Inferior parietal cortex (tissue), 1 donor: ENCODE results near the gene PCNX1.
"Not testable (repeated sequence)": the region's sequence is repeated elsewhere in the genome, so short reads cannot be mapped to it uniquely, and the experiment has no call there.

Source experiments
- DNase-seq: peaks from one replicate; pipeline ENCODE4 v3.0.0-alpha.2; 2016; ENCODE audit errors: extremely low spot score

PCNX1 gene

DNA sequence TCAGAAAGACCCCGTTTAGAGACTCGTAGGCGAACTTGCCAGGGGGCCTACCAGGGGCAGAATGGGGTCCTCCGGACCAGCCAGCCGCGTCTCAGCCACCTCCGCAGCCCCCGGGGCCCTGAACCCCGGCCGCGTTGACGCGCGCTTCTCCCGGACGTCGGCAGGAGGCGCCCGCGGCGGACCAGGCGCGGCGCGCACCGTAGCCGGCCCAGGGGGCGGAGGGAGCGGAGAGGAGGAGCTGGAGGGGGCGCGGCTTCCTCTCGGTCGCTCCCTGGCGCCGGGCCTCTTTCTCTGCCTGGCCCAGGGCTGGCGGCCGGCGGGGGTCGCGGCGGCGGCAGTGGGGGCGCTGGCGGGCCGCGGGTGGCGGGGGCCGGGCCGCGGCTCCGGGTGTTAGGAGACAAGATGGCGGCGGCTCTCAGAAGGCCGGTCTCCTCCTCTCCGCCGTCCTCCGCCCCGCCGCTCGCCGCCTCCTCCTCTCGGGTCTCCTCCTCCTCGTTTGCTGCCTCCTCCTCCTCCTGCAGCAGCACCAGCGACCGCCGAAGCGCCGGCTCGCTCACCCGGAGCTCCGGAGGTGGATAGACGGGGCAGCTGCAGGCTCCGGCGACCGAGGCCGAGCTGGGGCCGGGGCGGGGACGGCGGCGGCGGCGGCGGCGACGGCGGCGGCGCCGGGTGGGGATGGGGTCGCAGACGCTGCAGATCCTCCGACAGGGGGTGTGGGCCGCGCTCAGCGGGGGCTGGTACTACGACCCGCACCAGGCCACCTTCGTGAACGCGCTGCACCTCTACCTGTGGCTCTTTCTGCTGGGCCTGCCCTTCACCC, at the start of gene PCNX1:
PCNX1 (plus strand) TSS at position 284 of the 820 bp plus-strand sequence; CDS start at position 676, 392 bp downstream.
- DNase-seq = peak; percentile 78

DNA sequence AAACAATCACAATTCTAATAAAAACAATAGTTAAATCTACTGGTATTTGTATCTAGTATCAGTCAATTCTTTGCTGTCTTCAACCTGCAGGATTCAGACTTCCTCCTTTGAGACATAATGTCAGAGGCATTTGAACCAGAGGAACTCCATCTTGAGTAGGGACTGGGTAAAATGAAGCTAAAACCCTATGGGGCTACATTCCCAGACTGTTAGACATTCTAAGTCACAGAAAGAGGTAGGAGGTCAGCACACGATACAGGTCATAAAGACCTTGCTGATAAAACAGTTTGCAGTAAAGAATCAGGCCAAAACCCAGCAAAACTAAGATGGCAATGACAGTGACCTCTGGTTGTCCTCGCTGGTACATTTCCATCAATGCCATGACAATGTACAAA, 49.8 kb upstream of the PCNX1 start:
- no peak for DNase-seq

DNA sequence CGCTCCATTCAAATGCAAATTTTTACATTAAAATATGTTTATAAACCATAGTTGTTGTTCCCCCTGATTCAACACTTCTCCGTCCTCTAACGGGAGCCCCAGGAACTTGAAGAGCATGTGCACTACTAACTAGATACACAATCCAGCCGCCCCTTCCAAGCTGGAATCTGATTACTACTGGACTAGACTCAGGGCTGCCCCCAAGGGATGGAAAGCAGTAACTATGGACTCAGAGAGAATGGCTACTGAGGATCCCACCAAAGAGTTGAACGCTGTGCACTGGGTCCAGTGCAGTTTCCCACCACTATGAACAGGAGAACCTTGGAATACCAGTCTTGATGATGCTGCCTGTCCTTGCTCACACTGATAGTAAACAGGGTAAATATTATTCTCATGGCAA, 48.6 kb upstream of the PCNX1 start:
- DNase-seq = no peak

DNA sequence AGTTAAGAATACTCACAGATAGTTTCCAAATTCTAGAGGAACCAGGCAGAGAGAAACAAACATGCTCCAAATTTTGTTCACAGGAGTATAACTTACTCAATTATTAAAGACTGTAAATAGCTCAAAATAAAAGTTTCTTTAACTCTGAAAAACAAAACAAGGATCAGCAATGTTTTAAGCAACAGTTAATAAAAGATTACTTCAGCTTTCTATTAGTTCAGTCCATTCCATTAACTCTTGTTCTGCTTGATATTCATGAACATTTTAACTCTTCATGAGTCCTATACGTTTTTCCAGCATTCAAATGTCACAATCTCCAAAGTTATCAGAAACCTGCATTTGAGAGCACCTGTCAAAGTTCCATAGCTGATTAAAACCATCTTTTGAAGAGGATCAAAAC, 40.3 kb upstream of the PCNX1 start:
- DNase-seq = not testable (repeated sequence)

DNA sequence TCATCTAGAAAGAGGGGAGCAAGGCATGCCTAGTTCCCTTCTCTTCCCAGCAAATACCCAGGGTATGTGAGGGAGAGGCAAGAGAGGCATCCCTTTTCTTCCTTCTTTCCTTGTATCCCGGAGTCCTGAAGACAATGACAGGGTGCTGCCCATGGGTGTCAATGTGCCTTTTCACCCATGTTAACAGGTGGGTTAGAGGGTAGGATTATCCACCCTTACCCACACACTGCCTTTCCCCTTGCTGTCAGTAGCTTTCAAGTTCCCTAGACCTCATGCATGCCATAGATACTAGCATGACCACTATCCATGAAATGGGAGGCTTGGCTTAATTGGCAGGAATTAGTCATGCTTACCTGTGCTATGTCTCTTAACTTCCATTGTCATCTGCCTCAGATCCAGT, 36.3 kb upstream of the PCNX1 start:
- no peak for DNase-seq

DNA sequence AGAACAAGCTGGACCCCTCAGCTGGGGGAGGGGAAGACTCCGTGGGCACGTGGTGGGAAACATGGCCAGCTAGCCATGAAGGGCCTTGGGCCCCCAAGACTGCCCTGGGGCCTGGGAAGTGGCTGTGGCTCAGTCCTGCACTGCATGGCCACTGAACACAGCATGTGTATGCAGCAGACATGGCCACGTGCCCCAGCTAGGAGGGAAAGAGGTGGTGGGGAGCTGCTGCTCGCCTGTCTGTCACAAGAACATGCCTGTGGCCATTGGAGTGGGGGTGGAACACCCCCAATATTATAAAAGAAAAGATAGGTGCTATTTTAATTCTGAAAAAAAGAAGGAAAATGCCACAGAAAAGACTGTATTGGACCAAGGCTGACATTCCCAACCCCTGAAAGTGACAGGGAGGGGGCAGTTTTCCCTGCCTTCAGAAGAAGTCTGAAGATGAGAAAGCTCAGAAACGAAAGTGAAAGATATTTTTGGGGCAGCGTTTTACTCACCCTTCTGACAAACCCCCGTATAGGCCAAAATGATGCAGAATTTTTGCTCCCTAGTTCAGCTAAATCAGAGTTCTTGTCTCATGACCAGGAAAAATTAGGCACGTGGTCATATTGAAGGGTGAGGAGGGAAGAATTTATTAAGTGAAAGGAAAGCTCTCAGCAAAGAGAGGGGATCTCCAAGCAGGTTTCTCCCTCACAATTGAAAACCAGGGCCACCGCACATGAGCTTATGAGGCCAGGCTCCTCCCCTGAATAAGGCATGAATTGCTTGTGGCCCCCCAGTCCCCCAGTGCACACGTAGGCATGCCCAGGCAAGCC, 35.2 kb upstream of the PCNX1 start:
- no peak for DNase-seq

DNA sequence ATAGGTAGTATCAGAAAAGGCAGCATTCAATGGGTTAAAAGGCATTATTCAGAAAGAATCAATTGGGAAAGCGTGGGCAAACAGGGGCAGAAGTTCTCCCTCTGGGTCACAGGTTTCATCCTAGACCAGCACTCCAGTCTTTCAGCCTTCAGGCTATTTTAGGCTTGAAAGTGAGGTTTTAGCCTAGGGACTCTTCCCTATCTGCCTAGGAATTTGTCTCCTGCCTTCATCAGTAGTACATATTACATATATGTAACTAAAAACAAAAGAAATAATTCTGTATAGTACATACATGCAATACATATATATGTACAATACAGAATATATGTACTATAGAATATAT, 34.6 kb upstream of the PCNX1 start:
- DNase-seq = no peak

DNA sequence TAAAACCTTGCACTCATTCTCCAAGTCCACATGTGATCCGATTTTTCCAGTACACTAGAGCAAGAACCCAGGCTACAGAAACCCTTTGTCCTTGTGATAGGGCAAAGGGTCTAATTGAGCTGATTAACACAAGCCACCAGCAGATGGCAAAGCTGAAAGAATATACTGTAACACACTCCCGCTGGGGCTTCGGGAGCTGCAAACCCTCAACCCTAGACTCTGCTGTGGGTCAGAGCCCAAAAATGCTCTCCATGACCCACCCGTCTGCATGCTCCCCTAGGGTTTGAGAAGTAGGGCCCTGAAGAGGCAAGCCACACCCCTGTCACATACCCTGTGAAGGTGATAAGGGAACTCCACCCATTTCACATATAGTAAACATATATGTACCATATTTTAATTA, 33.6 kb upstream of the PCNX1 start:
- DNase-seq = no peak

DNA sequence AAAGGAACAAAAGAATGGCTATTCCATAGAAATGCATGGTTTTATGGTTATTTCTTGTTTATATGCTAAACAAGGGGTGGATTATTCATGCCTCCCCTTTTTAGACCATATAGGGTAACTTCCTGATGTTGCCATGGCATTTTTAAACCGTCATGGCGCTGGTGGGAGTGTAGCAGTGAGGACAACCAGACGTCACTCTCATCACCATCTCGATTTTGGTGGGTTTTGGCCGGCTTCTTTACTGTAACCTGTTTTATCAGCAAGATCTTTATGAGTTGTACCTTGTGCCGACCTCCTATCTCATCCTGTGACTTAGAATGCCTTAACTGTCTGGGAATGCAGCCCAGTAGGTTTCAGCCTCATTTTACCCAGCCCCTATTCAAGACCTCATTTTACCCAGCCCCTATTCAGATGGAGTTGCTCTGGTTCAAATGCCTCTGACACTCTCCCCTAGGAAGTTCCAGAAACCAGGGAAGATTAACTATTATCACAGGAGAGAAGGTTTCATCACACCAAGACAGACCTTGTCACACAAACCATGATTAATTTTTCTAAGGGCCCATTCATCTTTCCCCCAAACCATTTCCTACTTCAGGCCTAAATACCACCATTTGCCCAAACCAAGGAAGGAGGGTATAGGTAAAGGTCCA, 31.3 kb upstream of the PCNX1 start:
- DNase-seq = not testable (repeated sequence)

DNA sequence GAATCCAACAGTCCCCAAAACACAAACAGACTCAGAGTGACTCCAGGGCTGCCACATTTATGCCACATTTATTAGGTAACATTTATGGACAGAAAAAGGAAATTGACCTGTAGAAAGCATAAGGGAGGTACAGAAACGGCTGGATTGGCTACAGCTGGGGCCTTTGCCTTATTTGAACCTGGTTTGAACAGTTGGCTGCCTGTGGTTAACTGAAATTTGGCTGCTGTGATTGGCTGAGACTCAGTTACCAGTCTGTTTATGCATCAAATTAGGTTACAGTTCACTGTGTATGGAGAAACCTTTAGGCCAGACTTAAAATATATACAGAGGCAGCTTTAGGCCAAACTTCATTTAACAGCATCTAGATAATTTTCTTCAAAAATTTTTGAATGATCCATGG, 27.8 kb upstream of the PCNX1 start:
- no peak for DNase-seq

DNA sequence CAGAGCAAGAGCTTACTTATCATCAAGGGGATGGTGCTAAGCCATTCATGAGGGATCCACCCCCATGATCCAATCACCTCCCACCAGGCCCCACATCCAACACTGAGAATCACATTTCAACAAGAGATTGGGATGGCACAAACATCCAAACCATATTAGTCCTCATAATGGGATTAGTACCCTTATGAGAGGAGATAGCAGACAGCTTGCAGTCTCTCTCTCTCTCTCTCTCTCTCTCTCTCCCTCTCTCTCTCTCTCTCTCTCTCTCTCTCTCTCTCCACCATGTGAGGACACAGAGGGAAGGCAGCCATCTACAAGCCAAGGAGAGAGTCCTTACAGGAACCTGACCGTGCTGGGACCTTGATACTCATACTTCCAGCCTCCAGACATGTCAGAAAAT, 26.4 kb upstream of the PCNX1 start:
- not testable (repeated sequence) for DNase-seq

DNA sequence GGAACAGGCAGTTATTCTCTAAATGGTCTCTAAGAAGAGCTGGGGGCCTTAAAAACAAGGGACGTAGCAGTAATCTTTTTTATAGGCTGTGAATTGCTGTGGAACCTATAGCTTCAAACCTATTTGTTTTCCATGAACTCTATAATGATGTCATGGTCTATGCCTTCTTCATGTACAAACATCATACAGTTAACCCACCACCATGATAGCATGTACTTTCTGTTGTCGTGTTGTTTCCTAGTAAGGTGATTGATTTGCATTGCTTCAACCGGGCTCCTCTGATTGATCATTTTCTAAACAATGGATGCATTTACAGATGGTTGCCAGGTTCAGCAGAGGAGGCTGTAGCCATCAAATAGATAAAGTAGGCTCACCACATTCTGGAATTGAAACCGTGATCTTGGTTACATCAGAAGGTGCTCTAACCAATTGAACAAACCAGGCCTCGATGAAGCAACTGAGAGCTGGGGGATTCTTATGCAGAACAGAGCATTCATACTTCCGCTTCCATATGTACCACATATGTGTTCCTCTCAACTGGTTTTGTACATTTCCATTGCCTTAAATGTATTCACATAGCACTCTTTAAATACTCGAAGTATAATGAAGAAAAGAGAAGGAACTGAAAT, 25.6 kb upstream of the PCNX1 start:
- DNase-seq = no peak

DNA sequence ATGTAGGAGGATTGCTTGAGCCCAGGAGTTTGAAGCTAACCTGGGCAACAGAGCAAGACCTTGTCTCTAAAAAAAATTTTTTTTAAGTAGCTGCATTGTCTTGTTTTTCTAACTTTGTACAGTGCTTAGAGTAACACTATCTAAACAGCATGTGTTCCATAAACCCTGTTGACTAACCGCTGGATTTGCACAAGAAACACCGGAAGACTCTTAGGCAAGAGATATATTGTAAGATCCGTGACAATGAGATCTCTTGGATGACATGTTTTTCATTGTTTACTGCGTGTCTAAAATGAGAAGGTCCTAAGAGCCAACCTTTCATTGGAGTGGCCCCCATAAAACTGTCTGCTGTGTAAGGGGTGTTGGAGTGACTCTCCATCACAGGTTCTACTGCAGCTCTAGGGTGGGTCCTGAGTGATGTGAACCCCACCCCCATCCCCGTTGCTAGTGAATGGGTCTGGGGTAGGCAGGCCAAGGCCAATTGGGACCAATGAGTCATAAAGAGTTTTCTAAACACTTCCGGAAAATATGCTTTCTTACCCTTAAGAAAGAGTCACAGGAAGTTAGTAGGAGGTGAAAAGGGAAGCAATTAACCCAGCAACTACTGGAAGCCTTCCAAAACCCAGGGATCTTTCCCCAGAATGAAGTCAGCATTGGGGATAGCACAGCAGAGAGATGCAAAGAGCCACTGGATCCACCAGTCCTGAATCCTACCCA, 24.3 kb upstream of the PCNX1 start:
- no peak for DNase-seq

DNA sequence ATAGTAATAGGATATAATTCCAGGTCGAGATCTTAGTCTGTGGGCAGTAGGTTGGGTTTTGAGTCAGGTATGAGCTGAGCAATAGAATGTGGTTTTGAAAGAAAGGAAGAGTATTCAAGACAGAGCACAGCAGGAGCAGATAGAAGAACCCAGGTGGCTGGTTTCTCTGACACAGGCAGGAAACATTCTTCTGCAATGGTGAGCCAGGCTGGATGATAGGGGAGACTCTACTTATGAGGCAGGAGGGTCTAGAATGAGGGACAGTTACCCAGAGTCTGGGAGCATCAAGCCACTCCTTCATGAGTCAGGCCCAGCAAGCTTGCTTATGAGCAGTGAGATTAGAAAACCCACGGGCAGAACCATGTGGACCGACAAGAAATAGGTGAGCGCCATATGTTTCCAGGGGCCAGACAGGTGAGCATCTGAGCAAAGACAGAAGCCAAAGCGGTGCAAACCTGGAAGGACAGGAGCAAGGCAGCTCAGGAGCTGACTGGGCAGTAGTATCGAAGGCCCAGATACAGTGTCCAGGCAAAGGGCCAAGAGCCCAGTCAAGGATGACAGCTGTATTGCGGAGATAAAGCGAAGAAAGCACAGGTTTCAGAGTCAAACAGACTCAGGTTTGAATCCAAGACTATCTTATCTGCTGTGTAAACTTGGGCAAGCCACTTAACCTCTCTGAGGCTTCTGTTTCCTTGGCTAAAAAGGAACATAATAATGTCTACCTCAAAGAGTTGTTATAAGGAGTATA, 22.5 kb upstream of the PCNX1 start:
- DNase-seq = no peak

DNA sequence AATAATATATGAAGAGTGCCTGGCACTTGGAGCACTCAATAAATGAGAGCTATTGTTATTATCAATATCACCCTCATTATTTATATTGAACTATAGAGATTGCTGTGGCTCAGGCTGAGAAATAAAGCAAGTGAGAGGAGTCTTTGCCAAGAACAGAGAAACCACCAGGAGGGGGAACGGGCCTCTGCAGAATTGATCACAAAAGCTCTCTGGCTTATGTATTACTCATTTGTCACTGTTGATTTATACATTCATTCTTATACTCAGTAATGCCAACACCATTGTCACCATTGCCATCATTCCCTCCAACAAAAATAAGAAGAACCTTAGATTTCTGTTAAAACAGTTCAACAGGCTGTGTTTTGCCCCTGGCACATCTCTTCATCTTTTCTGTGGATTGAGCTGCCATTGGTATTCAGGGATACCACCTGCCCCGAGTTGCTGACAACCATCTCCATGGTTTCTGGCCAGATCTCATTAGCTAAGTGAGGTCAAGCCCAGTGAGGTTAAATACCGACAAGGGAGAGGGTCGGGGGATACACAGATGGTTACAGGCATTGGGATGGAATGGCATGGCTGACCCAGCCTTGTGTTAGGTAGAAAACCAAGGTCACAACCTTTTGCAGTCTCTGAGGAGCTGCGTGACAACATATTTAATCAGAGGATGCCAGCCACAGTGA, 21.8 kb upstream of the PCNX1 start:
- DNase-seq = no peak

DNA sequence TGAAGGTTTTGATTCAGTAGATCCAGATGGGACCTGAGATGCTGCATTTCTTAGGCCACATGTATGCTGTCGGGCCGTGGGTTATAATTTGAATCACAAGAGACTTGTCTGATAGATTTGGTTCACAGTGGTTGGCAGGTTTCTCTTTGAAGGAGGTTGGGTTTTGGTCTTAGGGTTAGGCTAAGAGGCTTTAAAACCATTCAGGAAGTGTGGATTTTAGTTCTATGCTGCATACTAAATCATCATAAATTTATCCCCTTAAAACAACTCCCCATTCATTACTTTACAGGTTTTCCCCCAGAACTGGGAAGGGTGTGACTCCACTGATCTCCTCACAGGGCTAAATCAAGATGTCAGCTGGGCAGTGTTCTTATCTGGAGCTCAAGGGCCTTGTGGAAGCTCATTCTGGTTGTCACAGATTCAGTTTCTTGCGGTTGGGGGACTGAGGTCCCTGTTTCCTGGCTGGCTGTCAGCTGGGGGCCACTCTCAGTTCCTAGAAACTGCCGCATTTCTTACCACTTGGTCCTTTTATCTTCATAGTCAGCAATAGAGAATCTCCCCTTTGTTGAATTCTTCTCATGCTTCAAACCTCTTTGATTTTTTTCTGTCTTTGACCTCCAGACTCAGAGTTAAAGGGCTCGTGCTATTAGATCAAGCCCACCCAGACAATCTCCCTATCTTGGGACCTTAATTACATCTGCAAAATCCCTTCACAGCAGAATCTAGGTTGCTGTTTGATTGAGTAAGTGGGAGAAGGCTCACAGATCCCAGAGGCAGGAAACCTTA, 20.6 kb upstream of the PCNX1 start:
- DNase-seq = no peak

DNA sequence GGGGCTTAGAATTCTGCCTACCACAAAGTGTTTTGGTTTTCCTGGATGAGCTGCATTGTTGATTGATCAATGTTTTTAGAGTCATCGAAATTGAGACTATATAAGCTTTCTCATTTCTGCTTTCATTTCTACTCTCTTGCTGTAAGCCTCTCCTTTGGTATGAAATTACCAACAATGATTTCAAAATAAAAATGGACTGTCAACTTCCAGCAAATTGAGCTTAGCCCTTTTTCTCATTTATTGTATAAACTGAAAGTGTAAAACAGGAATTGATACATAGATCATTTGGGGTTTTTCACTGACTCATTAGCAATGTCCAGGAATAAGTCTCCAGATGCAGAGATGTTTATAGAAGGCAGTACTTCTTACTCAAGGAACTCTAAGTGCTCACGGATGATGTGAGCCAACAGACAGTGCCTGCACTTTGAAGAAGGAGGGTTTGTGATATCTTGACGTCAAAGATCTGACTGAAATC, 20.0 kb upstream of the PCNX1 start:
- no peak for DNase-seq

DNA sequence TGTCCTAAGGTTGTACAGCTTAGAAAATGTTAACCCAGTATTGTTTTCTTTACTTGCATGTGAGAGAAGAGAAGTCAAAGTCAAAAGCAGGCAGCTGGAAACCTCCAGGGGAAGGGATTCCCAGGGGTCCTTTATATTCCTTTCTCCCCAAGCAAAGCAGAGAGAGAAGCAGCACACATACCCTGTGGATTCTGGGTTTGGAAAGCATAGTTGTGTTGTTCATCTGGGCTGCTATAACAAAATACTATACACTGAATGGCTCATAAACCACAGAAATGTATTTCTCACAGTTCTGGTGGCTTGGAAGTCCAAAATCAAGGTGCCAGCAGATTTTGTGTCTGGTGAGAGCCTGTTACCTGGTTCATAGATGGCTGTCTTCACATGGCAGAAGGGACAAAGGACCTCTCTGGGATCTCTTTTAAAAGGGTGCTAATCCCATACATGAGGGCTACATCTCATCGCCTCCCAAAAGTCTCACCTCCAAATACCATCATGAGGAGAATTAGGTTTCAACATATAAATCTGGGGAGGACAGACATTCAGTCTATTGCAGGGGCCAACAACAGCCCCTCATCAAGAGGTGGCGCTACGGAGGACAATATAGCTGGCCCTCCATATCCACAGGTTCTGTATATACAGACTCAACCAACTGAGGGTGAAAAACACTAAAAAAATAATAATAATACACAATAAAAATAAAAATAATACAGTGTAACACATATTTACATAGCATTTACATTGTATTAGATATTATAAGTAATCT, 19.3 kb upstream of the PCNX1 start:
- DNase-seq = no peak
